GM18861 (cell line): ENCODE data around the gene CAPNS1.
"Not testable (repeated sequence)": the region's sequence is repeated elsewhere in the genome, so short reads cannot be mapped to it uniquely, and the experiment has no call there.

Experiments used
- ATAC-seq: cut with Tn5 transposase; IDR thresholded peaks from one replicate; pipeline ENCODE4 v1.9.1; 2021; ENCODE audit not compliant: unreplicated experiment

The CAPNS1 gene

DNA sequence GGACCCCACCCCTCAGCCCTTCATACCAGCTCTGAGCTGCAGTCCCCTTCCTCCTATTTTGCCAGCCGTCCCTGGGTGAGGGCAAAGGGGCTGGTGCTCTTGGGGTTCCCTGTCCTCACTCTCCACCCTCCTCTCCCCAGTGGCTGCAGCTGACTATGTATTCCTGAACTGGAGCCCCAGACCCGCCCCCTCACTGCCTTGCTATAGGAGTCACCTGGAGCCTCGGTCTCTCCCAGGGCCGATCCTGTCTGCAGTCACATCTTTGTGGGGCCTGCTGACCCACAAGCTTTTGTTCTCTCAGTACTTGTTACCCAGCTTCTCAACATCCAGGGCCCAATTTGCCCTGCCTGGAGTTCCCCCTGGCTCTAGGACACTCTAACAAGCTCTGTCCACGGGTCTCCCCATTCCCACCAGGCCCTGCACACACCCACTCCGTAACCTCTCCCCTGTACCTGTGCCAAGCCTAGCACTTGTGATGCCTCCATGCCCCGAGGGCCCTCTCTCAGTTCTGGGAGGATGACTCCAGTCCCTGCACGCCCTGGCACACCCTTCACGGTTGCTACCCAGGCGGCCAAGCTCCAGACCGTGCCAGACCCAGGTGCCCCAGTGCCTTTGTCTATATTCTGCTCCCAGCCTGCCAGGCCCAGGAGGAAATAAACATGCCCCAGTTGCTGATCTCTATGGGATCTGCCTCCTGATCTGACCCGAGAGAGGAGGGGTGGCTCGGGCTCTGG is 10.0 kb downstream of the CAPNS1 start:
- ATAC-seq, result no peak

GRCh38 chr19:36150586-36150985 is 10.7 kb downstream of the CAPNS1 start:
- no peak for ATAC-seq

DNA sequence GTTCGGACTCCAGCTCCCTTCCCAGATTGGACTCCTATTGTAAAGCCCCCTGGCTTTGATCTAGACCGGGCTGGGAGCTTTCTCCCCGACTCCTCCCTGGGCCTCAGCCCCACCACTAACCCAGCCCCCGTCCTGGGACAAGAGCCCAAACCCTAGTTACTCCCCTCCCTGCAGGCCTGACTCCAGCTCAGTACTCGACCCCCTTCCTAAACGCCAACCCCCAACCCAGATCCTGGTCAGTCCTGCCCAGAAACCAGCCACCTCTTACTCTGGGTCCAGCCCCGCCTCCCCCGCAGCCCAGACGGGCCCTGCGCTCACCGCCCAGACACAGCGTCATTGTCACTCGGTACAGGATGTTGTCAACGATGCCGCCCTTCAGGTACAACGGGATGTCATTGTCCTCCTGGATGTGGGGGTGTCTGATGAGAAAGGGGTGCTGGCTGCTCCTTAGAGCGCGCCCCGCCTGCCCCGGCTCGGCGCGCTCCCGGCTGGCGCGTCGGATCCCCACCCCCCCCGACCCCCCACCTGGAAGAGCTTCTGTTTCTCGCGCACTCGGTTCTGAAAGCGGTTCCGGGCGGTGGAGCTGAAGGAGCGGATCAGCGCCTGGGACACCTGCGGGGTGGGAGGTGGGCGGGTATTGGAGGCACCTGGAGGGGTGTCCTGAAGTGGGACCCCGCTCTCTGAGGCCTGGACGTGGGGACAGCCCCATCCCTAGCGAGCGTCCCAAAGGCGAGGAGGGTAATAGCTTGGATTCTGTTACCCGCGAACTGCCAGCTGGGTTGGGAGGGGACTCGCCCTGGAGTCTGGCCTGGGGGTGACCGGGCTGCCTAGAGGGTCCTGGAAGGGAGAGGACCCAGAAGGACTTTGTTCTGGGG is 11.5 kb downstream of the CAPNS1 start:
- no peak for ATAC-seq

- no peak for ATAC-seq
Observed at GRCh38 chr19:36152019-36152351, 12.1 kb downstream of the CAPNS1 start.

GRCh38 chr19:36152352-36153091 is 12.7 kb downstream of the CAPNS1 start, which contains the start of gene COX7A1:
TSS of gene COX7A1 (minus strand) at chr19:36152447. CDS start at chr19:36152407, 40 bp downstream.
- no peak for ATAC-seq

- no peak for ATAC-seq
Observed at GRCh38 chr19:36153126-36153525, 13.3 kb downstream of the CAPNS1 start.

DNA sequence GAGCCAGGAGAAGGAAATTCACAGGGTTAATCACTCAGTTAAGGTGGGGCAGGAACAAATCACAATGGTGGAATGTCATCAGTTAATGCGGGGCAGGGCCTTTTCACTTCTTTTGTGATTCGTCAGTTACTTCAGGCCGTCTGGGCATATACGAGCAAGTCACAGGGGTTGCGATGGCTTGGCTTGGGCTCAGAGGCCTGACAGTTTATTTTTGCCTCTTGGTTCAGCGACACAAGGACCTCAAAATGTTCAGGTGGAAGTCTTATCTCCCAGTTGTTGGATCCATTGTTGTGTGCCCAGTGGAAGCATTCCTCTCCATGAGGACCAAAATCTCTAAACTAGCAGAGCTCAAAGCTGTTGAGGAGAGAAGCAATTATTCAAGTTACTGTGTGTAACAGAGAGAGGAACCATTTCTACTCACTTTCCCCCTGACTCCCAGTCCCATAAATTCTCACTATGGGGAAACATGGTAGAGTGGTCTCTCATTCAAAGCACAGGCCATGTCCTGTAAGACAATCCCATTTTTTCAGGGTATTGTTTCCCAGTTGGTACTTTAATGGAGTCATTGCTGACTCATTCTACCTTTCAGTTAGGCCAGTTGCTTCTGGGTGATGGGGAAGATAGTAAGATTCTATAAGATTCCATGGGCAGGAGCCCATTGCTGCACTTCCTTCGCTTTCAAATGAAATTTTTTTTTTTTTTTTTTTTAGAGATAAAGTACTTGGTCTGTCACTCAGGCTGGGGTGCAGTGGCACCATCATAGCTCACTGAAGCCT is 21.1 kb downstream of the CAPNS1 start:
- ATAC-seq, result no peak

GRCh38 chr19:36163813-36164212 is 23.9 kb downstream of the CAPNS1 start:
- no peak for ATAC-seq

- no peak for ATAC-seq
Observed at GRCh38 chr19:36169084-36169760, 29.4 kb downstream of the CAPNS1 start.

- no peak for ATAC-seq
Observed at GRCh38 chr19:36172852-36173251, 33.0 kb downstream of the CAPNS1 start.

DNA sequence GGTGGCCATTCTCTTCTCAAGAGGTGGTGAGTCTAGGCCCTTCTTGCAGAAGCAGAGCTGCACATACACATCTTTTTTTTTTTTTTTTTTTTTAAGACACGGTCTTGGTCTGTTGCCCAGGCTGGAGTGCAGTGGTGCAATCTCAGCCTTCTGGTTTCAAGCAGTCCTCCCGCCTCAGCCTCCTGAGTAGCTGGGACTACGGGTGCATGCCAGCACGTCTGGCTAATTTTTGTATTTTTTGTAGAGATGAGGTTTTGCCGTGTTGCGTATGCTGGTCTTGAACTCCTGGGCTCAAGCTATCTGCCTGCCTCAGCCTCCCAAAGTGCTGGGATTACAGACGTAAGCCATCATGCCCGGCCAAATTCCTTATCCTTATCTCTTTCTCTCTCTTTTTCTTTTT is 34.0 kb downstream of the CAPNS1 start:
- not testable (repeated sequence) for ATAC-seq

GRCh38 chr19:36179077-36179476 is 39.2 kb downstream of the CAPNS1 start:
- ATAC-seq, result not testable (repeated sequence)

GRCh38 chr19:36182612-36183244 is 42.9 kb downstream of the CAPNS1 start:
- no peak for ATAC-seq

GRCh38 chr19:36183245-36183628 is 43.4 kb downstream of the CAPNS1 start:
- no peak for ATAC-seq

- not testable (repeated sequence) for ATAC-seq
Observed at GRCh38 chr19:36186722-36187121, 46.9 kb downstream of the CAPNS1 start.

- no peak for ATAC-seq
Observed at GRCh38 chr19:36196249-36196648, 56.4 kb downstream of the CAPNS1 start.

GRCh38 chr19:36198119-36198518 is 58.3 kb downstream of the CAPNS1 start:
- ATAC-seq, result no peak
